ENCODE results near the gene INO80B.
"Not testable (repeated sequence)": the region's sequence is repeated elsewhere in the genome, so short reads cannot be mapped to it uniquely, and the experiment has no call there.

The INO80B gene

GRCh38 chr2:74482801-74483674 is 28.2 kb downstream of the INO80B start, which contains the start of the genes CCDC142 and TTC31:
TSS of gene CCDC142 (minus strand) at chr2:74482998. CDS start at chr2:74482837, 161 bp downstream.
TSS of gene TTC31 (plus strand) at chr2:74483081. CDS start at chr2:74483096, 15 bp downstream.
- no peak for DNase-seq

- DNase-seq = not testable (repeated sequence)
These were observed 28.8 kb downstream of the INO80B start for GRCh38 chr2:74483675-74484164.

GRCh38 chr2:74486141-74486540 is 31.3 kb downstream of the INO80B start:
- DNase-seq = no peak

- no peak for DNase-seq
These were observed 34.0 kb downstream of the INO80B start for GRCh38 chr2:74488643-74489481.

- no peak for DNase-seq
These were observed 35.0 kb downstream of the INO80B start for GRCh38 chr2:74489906-74490305.

GRCh38 chr2:74491648-74492544 is 37.0 kb downstream of the INO80B start:
- no peak for DNase-seq

- no peak for DNase-seq
These were observed 38.7 kb downstream of the INO80B start for GRCh38 chr2:74493546-74493945.

GRCh38 chr2:74495440-74495839 is 40.6 kb downstream of the INO80B start:
- DNase-seq = no peak

- DNase-seq = no peak
These were observed 42.3 kb downstream of the INO80B start for GRCh38 chr2:74496997-74497776.

- DNase-seq = no peak
These were observed 43.1 kb downstream of the INO80B start for GRCh38 chr2:74497777-74498499.

- DNase-seq = no peak
These were observed 43.8 kb downstream of the INO80B start for GRCh38 chr2:74498500-74499266.

GRCh38 chr2:74499267-74499939 is 44.5 kb downstream of the INO80B start, which contains the start of gene LBX2:
TSS of gene LBX2 (minus strand) at chr2:74499603. CDS start at chr2:74499537, 66 bp downstream.
- DNase-seq = no peak

GRCh38 chr2:74499940-74500577 is 45.2 kb downstream of the INO80B start:
- no peak for DNase-seq

- no peak for DNase-seq
These were observed 45.7 kb downstream of the INO80B start for GRCh38 chr2:74500578-74500946.

GRCh38 chr2:74501335-74502071 is 46.6 kb downstream of the INO80B start:
- no peak for DNase-seq

GRCh38 chr2:74502147-74502719 is 47.3 kb downstream of the INO80B start:
- no peak for DNase-seq

GRCh38 chr2:74502720-74503505 is 48.0 kb downstream of the INO80B start:
- DNase-seq = peak; percentile 64
